HepG2 (cell line): ENCODE measurements around the gene DYTN.

Experiments used
- CCAR2 ChIP-seq: fragments of 200-400 bp; formaldehyde crosslinking; optimal IDR thresholded peaks from 2 replicates; pipeline ENCODE3; 2018; ENCODE audit warnings: low read depth, mild to moderate bottlenecking, low read length, moderate library complexity
- JUN ChIP-seq: sonication (generic); formaldehyde crosslinking; IDR thresholded peaks from 2 replicates; pipeline ENCODE4 v1.4.0; 2020; ENCODE audit warnings: mild to moderate bottlenecking, missing genetic modification reagents
- RAD21 ChIP-seq: fragments of 450-650 bp; formaldehyde crosslinking; IDR thresholded peaks from 2 replicates; pipeline ENCODE4 v1.5.0; 2020; ENCODE audit warnings: mild to moderate bottlenecking
- TF ChIP-seq, protein P1 (sequence below): sonication (generic); formaldehyde crosslinking; IDR thresholded peaks from 2 replicates; pipeline ENCODE4 v1.5.0; 2020; ENCODE audit warnings: mild to moderate bottlenecking, missing genetic modification reagents, moderate library complexity
- TF ChIP-seq, protein P2 (sequence below): IDR thresholded peaks from 2 replicates; pipeline ENCODE4 v1.6.1; 2016; ENCODE audit warnings: low read depth

DNA sequence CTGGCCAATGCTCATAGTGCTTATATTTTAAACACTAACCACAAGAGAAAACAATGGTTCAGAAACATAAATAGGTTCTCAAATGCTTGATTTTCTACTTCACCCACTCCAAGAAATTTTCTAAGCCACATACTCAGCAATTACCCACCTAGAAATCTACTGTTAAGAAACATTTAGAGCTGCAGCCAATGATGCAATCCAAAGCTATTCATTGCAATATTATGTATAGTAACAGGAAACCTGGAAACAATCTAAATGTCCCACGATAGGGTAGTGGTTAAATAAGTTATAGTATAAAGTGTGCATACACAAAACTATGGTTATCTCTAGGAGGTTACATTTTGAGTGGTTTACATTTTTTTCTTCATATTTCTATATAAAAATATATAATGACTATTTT is 70.2 kb downstream of the DYTN start:
- TF ChIP-seq JUN (CRISPR knock-in tag) (no peak), RAD21 (CRISPR knock-in tag) (no peak), CCAR2 (no peak)
- TF ChIP-seq, protein P1, sequence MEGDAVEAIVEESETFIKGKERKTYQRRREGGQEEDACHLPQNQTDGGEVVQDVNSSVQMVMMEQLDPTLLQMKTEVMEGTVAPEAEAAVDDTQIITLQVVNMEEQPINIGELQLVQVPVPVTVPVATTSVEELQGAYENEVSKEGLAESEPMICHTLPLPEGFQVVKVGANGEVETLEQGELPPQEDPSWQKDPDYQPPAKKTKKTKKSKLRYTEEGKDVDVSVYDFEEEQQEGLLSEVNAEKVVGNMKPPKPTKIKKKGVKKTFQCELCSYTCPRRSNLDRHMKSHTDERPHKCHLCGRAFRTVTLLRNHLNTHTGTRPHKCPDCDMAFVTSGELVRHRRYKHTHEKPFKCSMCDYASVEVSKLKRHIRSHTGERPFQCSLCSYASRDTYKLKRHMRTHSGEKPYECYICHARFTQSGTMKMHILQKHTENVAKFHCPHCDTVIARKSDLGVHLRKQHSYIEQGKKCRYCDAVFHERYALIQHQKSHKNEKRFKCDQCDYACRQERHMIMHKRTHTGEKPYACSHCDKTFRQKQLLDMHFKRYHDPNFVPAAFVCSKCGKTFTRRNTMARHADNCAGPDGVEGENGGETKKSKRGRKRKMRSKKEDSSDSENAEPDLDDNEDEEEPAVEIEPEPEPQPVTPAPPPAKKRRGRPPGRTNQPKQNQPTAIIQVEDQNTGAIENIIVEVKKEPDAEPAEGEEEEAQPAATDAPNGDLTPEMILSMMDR (CRISPR knock-in tag) = no peak
- TF ChIP-seq, protein P2, sequence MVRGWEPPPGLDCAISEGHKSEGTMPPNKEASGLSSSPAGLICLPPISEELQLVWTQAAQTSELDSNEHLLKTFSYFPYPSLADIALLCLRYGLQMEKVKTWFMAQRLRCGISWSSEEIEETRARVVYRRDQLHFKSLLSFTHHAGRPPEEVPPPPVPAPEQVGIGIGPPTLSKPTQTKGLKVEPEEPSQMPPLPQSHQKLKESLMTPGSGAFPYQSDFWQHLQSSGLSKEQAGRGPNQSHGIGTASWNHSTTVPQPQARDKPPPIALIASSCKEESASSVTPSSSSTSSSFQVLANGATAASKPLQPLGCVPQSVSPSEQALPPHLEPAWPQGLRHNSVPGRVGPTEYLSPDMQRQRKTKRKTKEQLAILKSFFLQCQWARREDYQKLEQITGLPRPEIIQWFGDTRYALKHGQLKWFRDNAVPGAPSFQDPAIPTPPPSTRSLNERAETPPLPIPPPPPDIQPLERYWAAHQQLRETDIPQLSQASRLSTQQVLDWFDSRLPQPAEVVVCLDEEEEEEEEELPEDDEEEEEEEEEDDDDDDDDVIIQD (CRISPR knock-in tag) = no peak
